WI38 (cell line): ENCODE results near the gene UTS2R.

Source experiments
- H3K4me3 ChIP-seq: 2 replicates; pipeline ENCODE4 v1.5.1; 2011; ENCODE audit warnings: low read depth, mild to moderate bottlenecking, control low read depth, low read length
- TF ChIP-seq, protein P1 (sequence below): IDR thresholded peaks from 2 replicates; pipeline ENCODE4 v1.5.1; 2012; ENCODE audit warnings: low read depth, mild to moderate bottlenecking, control low read depth, low read length

UTS2R gene

GRCh38 chr17:82371333-82372248, at the start of gene UTS2R:
Gene UTS2R, plus strand, starts transcription at chr17:82371765. Its CDS starts 2,560 bp downstream, at chr17:82374325.
- H3K4me3 ChIP-seq: peak within 1 kb of the TSS; percentile 31
- TF ChIP-seq, protein P1, sequence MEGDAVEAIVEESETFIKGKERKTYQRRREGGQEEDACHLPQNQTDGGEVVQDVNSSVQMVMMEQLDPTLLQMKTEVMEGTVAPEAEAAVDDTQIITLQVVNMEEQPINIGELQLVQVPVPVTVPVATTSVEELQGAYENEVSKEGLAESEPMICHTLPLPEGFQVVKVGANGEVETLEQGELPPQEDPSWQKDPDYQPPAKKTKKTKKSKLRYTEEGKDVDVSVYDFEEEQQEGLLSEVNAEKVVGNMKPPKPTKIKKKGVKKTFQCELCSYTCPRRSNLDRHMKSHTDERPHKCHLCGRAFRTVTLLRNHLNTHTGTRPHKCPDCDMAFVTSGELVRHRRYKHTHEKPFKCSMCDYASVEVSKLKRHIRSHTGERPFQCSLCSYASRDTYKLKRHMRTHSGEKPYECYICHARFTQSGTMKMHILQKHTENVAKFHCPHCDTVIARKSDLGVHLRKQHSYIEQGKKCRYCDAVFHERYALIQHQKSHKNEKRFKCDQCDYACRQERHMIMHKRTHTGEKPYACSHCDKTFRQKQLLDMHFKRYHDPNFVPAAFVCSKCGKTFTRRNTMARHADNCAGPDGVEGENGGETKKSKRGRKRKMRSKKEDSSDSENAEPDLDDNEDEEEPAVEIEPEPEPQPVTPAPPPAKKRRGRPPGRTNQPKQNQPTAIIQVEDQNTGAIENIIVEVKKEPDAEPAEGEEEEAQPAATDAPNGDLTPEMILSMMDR: no peak

- TF ChIP-seq, protein P1: no peak
- H3K4me3 ChIP-seq: no peak overlapping the region
These were observed 49.6 kb upstream of the UTS2R start for GRCh38 chr17:82321947-82322466.

GRCh38 chr17:82322526-82323453, 48.8 kb upstream of the UTS2R start:
- H3K4me3 ChIP-seq: no peak overlapping the region
- TF ChIP-seq, protein P1: no peak

- TF ChIP-seq, protein P1: no peak
- no peak overlapping the region for H3K4me3 ChIP-seq
These were observed 47.9 kb upstream of the UTS2R start for GRCh38 chr17:82323514-82324234.

DNA sequence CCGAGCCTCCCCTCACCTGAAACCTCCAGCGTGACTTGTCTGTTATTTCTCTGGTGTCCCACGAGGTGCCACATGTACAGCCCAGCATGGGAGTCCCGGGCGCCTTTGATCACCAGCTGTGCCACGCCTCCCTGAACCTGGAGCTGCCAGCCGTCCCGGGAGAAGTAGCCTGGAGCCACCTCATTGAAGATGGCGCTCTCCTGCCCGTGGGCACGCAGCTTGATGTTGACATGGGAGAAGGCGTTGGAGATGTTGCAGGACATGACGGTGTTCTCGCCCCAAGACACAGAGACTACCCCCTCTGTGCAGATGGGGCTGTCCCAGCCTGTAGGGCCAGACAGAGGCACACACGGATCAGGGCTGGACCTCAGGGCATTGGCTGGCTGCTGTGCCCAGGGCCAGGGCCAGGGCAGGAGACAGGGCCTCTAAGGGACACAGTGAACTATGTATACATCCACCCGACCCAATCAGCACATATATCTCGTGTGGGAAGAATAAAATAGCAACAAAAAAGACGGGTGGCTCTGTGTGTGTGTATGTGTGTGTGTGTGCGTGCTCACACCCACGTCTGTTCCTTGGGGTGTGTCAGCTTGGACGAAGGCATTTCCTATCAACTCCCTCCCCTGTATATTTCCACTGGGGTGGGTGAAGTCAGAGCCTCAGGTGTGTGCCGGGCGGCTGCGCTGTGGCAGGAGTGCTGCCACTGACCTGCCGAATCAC, 46.8 kb upstream of the UTS2R start:
- H3K4me3 ChIP-seq: no peak overlapping the region
- TF ChIP-seq, protein P1: no peak

GRCh38 chr17:82325286-82326180, 46.0 kb upstream of the UTS2R start:
- no peak overlapping the region for H3K4me3 ChIP-seq
- TF ChIP-seq, protein P1: no peak
